Activated T-helper 9 cell treated with anti-CD3 and anti-CD28 coated beads, Interleukin-2, amount 50 U/mL, for 16 hours (primary cell): ENCODE measurements around the gene CNTN2.

ENCODE experiments used
- DNase-seq: peaks from one replicate; pipeline ENCODE4 v3.0.0-alpha.2; 2020; ENCODE audit warnings: low read depth

Gene CNTN2

DNA sequence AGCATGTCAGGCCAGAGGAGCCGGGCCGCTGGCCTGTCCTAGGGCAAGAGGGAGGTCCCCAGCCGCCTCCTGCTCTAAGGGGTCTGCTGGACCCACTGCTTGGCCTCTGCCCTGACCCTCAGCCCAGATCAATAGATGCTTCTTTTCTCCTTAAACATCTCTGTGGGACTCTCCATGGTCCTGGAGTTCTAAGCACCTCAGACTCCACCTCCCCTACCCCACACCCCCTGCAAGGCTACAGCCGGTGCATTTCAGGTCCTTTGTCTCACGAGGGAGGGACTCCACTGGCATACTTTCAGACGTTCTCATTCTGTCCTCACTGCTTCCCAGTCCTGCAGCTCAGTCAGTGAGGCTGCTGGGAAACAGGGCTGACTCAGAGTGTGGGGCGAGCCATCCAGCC is 11.0 kb downstream of the CNTN2 start:
- DNase-seq: no peak

DNA sequence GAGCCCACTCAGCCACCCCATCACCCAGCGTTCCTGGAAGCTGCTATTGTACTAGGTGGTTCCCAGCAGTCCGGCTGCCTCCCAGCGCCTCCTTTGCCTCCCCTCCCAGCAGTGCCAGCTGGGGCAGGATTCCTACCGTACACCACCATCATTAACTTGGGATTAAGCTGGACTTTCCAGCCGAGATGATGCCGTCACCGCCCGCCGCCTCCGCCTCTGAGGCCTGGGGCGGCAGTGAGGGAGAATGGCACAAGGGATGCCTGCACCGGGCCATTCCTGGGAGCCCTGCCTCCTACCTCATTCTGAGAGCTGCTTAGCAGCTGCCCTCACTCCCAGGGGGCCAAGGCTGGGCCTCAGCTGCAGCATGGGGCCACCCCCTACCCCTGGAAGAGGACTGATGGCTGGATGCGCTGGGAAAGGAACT is 13.2 kb downstream of the CNTN2 start:
- no peak for DNase-seq

GRCh38 chr1:205056956-205057568 is 14.1 kb downstream of the CNTN2 start:
- DNase-seq: no peak

GRCh38 chr1:205057808-205058575 is 15.0 kb downstream of the CNTN2 start:
- DNase-seq: no peak

DNA sequence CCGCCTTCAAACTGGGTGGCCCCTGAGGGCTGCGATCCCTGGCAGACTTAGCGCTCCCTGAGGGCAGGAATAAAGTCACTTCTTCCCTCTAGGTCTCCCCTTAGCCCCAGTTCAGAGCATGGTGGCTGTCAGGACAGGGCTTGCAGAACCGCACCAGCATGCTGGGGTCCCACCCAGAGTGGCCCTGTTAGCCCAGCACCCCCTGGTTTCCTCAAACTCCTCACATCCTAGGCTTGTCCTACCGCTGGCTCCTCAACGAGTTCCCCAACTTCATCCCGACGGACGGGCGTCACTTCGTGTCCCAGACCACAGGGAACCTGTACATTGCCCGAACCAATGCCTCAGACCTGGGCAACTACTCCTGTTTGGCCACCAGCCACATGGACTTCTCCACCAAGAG is 15.8 kb downstream of the CNTN2 start:
- no peak for DNase-seq

DNA sequence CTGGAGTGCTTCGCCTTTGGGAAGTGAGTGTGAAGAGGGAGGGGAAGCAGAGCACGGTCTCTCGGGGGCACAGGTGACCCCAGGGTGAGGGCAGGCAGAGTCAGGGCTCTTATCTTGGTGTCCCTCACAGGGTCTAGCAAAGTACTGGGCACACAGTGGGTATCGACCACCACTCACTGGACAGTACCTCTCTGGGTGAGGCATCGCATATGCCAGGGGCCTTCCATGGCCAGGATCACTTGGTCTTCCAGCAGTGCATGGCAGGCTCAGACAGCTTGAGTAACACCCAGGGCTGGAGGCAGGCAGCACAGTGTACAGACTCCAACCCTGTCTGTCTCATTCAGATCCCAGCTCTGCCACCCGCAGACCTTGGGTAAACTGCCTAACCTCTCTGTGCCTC is 16.6 kb downstream of the CNTN2 start:
- DNase-seq: no peak

DNA sequence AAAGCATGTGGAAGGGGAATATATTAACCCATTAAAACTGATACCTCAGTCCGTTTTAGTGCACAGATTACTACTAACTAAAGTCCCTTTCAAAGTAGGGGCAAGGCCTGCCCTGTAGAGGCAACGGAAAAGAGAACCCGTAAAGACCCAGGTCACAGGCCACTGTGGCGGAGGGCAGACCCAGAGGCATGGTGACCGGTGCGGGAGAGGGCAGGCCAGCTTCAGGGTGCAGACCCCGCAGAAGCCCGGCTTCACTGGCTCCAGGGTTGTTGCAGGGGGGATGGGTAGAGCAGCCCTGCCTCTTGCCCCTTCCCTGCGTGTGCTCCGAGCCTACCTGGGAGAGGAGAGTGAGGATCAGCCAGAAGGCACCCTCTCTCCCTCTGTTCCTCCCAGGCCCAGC is 17.7 kb downstream of the CNTN2 start:
- DNase-seq: no peak

DNA sequence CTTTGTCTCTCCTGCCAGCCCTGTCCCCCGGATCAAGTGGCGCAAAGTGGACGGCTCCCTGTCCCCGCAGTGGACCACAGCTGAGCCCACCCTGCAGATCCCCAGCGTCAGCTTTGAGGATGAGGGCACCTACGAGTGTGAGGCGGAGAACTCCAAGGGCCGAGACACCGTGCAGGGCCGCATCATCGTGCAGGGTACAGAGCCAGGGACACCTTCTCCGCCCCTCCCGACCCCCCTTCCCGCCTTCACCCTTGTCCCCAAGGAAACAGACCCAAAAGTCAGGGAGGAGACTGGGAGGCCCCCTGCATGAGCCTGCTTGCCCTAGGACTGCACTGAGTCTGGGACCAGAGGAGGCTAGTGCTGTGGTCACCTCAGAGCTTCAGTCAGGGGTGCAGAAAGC is 18.2 kb downstream of the CNTN2 start:
- DNase-seq: no peak

GRCh38 chr1:205061665-205062069 is 18.7 kb downstream of the CNTN2 start:
- no peak for DNase-seq

DNA sequence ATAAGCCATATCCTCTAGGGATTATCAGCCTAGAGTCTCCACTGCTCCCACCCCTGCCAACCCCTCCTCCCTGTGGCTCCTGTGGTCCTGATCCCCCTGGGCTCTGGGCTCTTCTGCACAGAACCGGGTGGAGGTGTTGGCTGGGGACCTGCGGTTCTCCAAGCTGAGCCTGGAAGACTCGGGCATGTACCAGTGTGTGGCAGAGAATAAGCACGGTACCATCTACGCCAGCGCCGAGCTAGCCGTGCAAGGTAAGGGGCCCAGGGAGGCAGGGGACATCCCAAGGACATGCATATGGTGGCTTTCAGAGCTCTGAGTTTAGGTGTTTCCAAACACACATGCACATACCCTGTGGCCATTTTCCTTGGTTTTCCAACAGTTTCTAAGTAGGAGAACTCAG is 19.3 kb downstream of the CNTN2 start:
- no peak for DNase-seq

- DNase-seq: no peak
Measured at GRCh38 chr1:205062895-205063294, 19.9 kb downstream of the CNTN2 start.

GRCh38 chr1:205064301-205064700 is 21.3 kb downstream of the CNTN2 start:
- DNase-seq: no peak

GRCh38 chr1:205064741-205065316 is 21.8 kb downstream of the CNTN2 start:
- no peak for DNase-seq

- no peak for DNase-seq
Measured at GRCh38 chr1:205065666-205066065, 22.7 kb downstream of the CNTN2 start.

GRCh38 chr1:205066141-205066818 is 23.3 kb downstream of the CNTN2 start:
- no peak for DNase-seq

- DNase-seq: no peak
Measured at GRCh38 chr1:205067031-205067430, 24.0 kb downstream of the CNTN2 start.

DNA sequence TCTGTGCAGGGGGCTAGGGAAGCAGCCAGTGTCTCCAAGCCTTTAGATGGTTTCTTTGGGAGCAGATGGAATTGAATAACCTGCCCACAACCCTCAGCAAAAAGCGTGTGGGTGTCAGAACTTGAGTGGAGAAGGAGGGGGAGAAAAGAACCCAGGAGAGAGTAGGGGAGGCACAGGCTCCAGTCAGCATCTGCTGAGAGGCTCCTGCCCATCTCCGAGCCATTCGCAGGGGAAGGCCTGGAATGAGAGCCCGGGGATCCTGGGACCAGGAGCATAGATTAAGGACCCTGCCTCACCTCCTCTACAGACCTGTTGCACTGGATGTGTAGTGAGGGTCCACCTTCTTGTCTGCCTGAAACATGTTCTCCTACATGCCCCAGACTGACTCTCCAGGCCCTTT is 25.0 kb downstream of the CNTN2 start:
- no peak for DNase-seq

GRCh38 chr1:205068457-205069040 is 25.5 kb downstream of the CNTN2 start:
- DNase-seq: no peak

DNA sequence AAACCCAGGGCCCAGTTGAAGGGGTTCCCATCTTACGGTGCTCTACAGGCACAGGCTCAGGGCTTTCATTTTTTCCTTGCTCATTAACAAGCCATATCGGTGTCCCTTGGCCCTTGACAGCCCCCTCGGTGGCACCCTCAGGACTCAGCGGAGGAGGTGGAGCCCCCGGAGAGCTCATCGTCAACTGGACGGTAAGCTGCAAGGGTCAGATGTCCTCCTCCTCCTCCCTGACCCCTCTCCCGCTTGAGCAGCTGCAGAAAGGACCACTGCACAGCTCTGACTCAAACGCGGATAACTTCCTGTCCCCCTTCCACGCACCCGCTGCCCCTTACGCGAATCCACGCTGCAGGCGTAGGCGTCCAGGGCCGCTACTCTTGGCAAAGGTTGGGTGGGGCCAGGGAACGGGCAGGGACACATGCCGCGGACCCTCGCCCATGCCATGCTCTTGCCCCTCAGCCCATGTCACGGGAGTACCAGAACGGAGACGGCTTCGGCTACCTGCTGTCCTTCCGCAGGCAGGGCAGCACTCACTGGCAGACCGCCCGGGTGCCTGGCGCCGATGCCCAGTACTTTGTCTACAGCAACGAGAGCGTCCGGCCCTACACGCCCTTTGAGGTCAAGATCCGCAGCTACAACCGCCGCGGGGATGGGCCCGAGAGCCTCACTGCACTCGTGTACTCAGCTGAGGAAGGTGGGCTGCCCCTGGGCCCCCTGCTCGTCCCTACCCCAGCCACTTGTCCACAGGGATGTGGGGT is 26.5 kb downstream of the CNTN2 start:
- no peak for DNase-seq

GRCh38 chr1:205071028-205071409 is 28.0 kb downstream of the CNTN2 start:
- no peak for DNase-seq

DNA sequence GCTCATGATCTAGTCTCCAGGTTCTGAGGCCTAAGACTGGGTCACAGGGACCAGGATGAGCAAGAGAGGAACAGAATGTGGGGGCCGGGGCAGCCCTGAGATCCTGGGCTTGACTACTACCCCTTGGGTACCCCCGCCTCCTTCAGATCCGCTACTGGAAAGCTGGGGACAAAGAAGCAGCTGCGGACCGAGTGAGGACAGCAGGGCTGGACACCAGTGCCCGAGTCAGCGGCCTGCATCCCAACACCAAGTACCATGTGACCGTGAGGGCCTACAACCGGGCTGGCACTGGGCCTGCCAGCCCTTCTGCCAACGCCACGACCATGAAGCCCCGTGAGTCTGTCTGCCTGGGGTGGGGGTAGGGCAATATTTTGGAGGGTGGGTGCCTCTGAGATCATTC is 28.8 kb downstream of the CNTN2 start:
- DNase-seq: no peak

DNA sequence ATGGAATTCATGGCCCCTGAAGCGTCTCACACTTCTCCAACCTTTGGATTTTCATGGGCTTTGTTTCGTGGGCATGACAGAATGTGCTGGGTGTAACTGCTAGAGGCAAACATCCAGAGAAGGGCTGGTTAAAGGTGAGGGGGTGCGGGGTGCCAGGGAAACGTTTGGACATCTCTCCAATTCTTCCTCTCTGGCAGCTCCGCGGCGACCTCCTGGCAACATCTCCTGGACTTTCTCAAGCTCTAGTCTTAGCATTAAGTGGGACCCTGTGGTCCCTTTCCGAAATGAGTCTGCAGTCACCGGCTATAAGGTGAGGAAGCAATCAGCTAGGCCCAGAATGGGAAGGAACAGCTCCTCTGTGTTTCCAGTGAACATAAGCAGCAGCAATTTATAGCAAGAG is 29.3 kb downstream of the CNTN2 start:
- no peak for DNase-seq
